Measurements from ENCODE around the gene FAM171A1.
"Not testable (repeated sequence)": the region's sequence is repeated elsewhere in the genome, so short reads cannot be mapped to it uniquely, and the experiment has no call there.

GRCh38 chr10:15207410-15207809 lies 163.7 kb downstream of the FAM171A1 start:
- TF ChIP-seq CTCF, POLR2AphosphoS5 (IDR thresholded peaks at IDR 0.05): not testable (repeated sequence)

All from prostate gland (tissue), 2 donors.